GM12874 (cell line): Measurements from ENCODE around the gene CMTM7.

Experiments used
- CTCF ChIP-seq: IDR thresholded peaks from 2 replicates; pipeline ENCODE4 v1.5.1; 2011; ENCODE audit warnings: low read depth, mild to moderate bottlenecking, control low read depth, low read length, moderate library complexity; ENCODE audit not compliant: insufficient read depth

CMTM7 gene

GRCh38 chr3:32435911-32436815 lies 44.5 kb downstream of the CMTM7 start:
- TF ChIP-seq CTCF = no peak; the same call in 1 of the 2 replicates

DNA sequence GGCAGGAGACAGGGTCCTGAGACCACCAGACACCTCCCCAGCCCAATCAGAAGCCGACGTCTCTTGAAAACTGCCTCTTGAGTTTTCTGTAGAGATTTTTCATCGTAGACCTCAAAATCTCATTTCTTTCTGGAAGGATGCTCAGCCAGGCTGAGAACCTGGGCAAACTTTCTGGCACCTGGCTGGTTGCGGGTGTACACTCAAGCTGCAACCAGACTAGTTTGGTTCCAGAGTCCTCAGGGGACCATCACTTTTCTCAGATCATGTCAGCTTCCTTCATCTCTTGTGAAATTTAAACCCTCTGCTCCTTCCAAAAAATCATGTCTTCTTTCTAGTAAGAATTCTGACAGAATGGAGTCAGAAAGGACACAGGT lies 45.1 kb downstream of the CMTM7 start:
- TF ChIP-seq CTCF = no peak

- no peak for TF ChIP-seq CTCF
These were observed 46.2 kb downstream of the CMTM7 start for GRCh38 chr3:32437896-32438295.

DNA sequence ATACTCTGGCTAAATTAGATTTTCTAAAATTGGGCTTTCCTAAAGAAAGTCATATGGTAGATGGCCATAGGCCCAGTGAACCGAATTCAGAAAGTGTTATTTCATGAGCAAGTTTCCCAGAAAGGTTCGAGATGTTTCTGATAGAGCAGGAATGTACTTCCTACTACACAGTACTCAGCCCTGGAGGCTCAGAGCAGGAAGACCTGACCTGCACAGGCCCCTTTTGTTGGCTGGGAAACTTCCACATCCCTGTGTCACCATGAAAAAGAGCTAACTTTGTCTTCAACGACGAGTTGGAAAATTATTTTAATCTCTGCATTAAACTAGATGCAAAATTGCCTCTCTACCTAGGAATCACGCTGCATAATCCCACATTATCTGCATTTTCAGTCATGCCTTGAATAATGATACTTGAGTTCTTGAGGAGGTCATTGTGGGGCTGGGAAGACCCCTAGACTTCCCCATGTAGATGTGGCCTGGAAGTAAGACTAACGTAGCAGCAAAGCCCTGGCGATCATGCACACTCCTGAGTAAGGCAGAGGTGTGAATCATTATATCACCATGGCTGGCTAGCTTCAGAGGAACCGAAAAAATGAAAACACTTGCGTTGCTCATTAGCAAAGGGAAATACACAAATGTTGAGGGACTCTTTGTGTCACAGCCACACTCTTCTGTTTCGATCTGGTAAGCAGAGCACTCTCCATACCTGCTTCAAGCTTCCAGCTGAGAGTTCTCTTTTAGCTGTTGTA lies 47.1 kb downstream of the CMTM7 start:
- no peak for TF ChIP-seq CTCF

DNA sequence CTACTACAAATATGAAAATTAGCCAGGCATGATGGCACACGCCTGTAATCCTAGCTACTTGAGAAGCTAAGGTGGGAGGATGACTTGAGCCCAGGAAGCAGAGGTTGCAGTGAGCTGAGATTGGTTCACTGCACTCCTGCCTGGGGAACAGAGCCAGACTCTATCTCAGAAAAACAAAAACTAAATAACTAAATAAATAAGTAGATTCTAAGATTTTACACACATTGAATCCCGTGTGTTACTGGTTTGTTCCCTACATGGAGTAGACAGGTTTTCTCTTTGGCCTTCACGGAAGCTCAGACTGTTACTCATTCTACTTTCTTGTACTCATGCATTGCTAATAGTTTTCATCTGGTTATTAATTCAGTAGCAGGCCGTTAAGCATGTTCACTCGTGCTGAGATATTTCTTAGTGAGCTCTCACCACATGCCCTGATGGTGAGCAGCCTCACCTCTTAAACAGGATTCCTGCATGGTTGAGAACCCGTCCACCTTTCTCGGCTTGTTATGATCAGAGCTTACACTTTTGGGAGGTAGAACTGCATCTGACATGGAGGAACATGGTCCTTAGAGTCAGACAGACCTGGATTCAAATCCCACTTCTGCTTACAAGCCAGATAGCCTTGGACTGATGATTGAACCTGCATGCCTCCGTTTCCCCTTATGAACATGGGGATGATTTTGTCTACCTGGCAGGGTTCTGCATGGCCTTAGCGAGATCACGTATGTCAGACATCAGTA lies 49.1 kb downstream of the CMTM7 start:
- no peak for TF ChIP-seq CTCF

DNA sequence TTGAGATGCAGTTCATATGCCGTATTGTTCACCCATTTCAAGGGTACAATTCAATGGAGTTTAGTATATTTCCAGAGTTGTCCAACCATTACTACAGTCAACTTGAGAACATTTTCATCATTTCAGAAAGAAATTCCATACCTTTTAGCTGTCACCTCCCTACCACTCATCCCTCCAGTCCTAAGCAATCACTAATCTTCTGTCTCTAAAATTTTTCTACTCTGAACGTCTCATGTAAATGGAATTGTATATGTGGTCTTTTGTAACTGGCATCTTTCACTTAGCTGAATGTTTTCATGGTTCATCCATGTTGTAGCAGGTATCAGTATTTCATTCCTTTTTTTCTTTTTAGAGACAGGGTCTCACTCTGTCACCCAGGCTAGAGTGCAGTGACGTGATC lies 51.1 kb downstream of the CMTM7 start:
- no peak for TF ChIP-seq CTCF

- TF ChIP-seq CTCF = no peak
These were observed 51.8 kb downstream of the CMTM7 start for GRCh38 chr3:32443478-32443877.
